ENCODE measurements around the gene CASZ1. TPM values are rescaled to one million over a fixed set of nuclear protein-coding genes. Genes with fewer than 3 reads are reported as not detected.

Gene CASZ1
- total RNA-seq, 6 experiments from 2014 or later, result 0.14 to 0.67 (median 0.43) TPM

DNA sequence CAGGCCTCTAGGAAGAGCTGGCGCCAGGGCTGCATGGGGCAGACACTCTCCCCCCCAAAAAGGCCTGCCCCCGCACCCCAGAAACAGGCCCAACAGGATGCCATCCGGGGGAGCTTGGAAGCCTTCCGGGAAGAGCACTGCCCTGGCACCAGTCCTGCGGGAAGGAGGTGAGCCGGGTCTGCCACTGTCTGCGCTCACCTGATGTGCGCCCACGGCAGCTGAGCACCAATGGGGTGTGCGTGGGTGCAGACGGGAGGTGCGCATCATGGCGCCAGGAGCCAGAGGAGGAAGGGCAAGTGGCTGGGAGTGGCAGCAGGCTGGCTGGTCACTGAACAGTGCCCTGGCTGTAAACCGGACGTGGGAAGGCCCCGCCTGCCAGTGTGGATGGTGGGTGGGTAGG, 73.6 kb downstream of the CASZ1 start:
- Mint-ChIP-seq H3K27me3 (ENCODE audit: insufficient read depth) (peaks cover 41% of the 10 kb centered on the region), H3K4me1 (ENCODE audit: low read depth) (peaks cover 24% of the 10 kb centered on the region), H3K4me3 (no peak overlapping the region), H3K36me3 (ENCODE audit: low read depth) (no peaks in the 10 kb centered on the region), H3K9me3 (no peaks in the 10 kb centered on the region), H3K27ac (no peak overlapping the region)
- TF ChIP-seq, protein P1, sequence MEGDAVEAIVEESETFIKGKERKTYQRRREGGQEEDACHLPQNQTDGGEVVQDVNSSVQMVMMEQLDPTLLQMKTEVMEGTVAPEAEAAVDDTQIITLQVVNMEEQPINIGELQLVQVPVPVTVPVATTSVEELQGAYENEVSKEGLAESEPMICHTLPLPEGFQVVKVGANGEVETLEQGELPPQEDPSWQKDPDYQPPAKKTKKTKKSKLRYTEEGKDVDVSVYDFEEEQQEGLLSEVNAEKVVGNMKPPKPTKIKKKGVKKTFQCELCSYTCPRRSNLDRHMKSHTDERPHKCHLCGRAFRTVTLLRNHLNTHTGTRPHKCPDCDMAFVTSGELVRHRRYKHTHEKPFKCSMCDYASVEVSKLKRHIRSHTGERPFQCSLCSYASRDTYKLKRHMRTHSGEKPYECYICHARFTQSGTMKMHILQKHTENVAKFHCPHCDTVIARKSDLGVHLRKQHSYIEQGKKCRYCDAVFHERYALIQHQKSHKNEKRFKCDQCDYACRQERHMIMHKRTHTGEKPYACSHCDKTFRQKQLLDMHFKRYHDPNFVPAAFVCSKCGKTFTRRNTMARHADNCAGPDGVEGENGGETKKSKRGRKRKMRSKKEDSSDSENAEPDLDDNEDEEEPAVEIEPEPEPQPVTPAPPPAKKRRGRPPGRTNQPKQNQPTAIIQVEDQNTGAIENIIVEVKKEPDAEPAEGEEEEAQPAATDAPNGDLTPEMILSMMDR (IDR thresholded peaks at IDR 0.05), result no peak
- no peak for DNase-seq

DNA sequence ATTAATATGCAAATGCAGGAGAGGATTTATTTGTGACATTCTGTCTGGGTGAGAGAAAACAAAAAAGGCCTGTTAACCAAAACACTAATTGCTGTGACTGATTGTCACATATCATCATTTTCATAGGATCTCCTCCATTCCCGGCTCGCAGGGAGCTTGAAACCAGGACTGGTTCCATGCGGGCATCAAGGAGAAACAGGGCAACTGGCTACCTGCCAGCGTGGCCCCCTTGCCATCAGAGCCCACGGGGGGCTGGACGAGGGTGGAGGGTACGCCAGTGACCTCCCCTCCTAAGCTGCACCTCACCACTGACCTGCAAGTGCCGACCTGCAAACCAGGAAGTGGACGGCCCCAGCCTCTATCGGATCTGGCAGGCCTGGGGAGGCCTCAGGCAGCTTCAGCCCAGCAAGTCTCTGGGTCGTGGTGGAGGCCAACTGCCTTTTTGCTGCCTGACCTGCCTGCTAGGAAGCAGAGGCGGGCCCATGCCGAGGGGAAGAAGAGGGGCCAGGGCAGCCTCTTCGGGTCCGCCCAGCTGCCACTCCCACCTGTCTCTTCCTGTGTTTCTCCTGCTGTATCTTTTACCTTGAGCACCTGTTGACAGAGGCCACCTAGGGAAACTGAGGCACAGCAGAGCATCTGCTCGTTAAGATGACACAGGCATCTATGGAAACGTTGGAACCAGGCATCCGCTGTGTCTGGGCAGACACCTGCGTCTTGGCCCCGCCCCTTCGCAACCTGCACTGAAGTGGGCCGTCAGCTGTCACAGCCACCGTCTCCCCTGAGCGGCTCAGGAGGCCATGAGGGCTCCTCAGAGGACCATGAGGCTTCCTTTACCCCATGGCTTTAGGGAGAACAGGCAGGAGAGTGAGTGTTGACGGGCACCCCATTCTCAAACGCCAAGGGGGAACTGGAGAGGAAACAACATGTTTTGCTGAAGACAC, 74.8 kb downstream of the CASZ1 start:
- no peak overlapping the region for H3K4me3 Mint-ChIP-seq
- TF ChIP-seq, protein P1 (IDR thresholded peaks at IDR 0.05), result no peak
- peaks cover 24% of the 10 kb centered on the region for H3K4me1 Mint-ChIP-seq (ENCODE audit: low read depth)
- no peaks in the 10 kb centered on the region for H3K36me3 Mint-ChIP-seq (ENCODE audit: low read depth)
- no peak overlapping the region for H3K27ac Mint-ChIP-seq
- H3K9me3 Mint-ChIP-seq, result no peaks in the 10 kb centered on the region
- DNase-seq, result no peak
- peaks cover 44% of the 10 kb centered on the region for H3K27me3 Mint-ChIP-seq (ENCODE audit: insufficient read depth)

DNA sequence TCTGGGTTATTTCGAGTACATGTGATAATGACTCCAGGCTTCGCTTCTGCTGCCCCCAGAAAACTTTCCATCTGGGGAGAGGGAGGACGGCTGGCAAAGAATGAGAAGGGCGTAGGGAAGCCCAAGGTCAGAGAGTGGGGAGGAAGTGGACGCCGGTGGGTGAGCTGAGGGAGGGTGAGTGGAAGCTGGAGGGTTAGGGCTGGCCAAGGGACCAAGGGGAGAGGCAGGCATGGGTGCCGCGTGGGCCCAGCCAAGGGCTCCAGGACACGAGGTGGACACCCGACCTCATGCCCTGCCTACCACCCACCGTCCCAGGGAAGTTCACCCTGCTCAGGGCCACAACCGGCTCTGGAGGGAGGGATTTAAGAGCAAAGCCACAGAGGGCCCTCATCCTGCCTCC, 75.8 kb downstream of the CASZ1 start:
- Mint-ChIP-seq H3K27me3 (ENCODE audit: insufficient read depth) (peaks cover 50% of the 10 kb centered on the region), H3K4me3 (no peak overlapping the region), H3K27ac (no peak overlapping the region)

DNA sequence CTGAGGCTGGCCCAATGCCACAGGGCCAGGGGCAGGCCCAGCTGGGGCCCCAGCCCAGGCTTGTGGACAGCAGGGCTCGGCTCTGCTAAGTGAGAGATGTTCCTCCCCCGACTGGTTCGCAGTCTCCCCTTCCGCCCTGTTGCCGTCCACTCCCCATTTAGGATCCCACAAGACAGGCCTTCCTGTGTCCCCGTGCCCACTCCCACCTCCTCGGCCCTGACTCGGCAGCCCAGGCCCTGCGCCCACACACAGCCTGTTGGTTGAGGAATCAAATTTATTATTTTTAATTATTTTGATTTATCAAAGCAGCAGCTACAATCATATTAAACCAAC, 78.4 kb downstream of the CASZ1 start:
- Mint-ChIP-seq H3K27ac (no peak overlapping the region), H3K36me3 (ENCODE audit: low read depth) (no peaks in the 10 kb centered on the region), H3K27me3 (ENCODE audit: insufficient read depth) (peaks cover 52% of the 10 kb centered on the region), H3K4me3 (no peak overlapping the region), H3K9me3 (no peaks in the 10 kb centered on the region), H3K4me1 (ENCODE audit: low read depth) (no peaks in the 10 kb centered on the region)
- TF ChIP-seq, protein P1 (IDR thresholded peaks at IDR 0.05), result no peak
- no peak for DNase-seq

More for the DNA sequence above, 75.8 kb downstream of the CASZ1 start:
- Mint-ChIP-seq H3K36me3 (ENCODE audit: low read depth) (no peaks in the 10 kb centered on the region), H3K4me1 (ENCODE audit: low read depth) (peaks cover 22% of the 10 kb centered on the region), H3K9me3 (no peaks in the 10 kb centered on the region)
- TF ChIP-seq, protein P1 (IDR thresholded peaks at IDR 0.05), result no peak
- DNase-seq, result no peak

DNA sequence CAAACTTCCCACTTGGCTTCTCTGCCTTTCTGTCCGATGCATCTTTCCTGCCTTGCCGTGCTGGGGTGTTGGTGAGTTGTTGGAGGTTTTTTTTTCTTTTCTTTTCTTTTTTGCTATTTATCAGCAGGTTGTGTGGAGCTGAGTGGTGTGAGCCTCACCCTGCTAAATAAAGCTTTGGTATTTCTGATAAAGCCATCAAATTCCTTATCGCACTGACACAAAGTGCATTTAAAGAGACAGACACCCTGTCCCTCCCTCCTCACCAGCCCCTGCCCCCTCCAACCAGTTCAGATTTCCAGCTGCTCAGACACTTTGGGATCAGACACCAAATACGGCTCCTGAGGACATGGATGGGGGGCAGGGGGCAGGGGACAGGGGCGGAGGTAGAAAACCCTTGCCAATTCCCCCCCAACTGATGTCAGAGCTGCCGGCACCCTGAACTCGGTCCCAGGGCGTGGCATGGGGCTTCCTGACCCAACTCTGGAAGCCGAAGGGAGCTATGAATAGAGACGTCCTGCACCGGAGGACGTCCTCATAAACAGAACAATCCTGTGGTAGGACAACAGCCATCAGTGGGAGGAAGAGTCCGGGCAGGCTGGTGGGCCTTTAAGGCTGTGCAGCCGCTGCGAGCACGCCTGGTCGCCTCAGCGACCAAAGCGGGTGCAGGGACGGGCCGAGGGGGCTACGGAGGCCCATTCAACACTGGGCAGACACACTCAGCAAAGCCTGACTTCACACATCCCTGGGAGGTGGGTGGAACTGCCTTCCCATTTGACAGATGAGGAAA, 79.0 kb downstream of the CASZ1 start:
- no peak for DNase-seq
- H3K4me1 Mint-ChIP-seq (ENCODE audit: low read depth), result no peaks in the 10 kb centered on the region
- TF ChIP-seq, protein P1 (IDR thresholded peaks at IDR 0.05), result no peak
- no peaks in the 10 kb centered on the region for H3K36me3 Mint-ChIP-seq (ENCODE audit: low read depth)
- H3K4me3 Mint-ChIP-seq, result no peak overlapping the region
- H3K27me3 Mint-ChIP-seq (ENCODE audit: insufficient read depth), result peaks cover 49% of the 10 kb centered on the region
- H3K9me3 Mint-ChIP-seq, result no peaks in the 10 kb centered on the region
- H3K27ac Mint-ChIP-seq, result no peak overlapping the region
